ENCODE results near the gene TFDP1.

DNA sequence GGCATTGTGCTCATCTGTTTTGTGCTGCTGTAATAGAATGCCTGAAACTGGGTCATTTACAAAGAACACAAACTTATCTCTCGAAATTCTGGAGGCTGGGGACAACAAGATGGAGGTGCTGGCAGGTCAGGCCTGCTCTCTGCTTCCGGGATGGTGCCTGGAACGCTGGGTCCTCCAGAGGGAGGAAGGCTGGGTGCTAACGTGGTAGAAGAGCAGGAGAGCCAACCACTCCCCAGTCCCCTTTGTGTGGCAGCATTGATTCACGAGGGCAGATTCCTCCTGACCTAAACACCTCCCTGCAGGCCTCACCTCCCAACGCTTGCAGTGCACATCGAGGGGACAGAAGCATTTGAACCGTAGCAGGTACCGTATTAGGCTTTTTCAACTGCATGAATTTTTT is 34.1 kb upstream of the TFDP1 start:
- TF ChIP-seq RAD21 (IDR thresholded peaks at IDR 0.05; ENCODE audit: low read depth) (no peak), TCF12 (IDR thresholded peaks at IDR 0.05; ENCODE audit: low read depth) (no peak), YY1 (IDR thresholded peaks at IDR 0.05; ENCODE audit: low read depth) (no peak), EP300 (IDR thresholded peaks at IDR 0.05; ENCODE audit: borderline replicate concordance) (no peak), CEBPB (IDR thresholded peaks at IDR 0.05) (no peak)
